Activated CD4-positive, CD25-positive, alpha-beta regulatory T cell treated with anti-CD3 and anti-CD28 coated beads, Interleukin-2, amount 50 U/mL, for 24 hours (primary cell): ENCODE measurements around the gene UBE2N.

Source experiments
- ATAC-seq, 2 donors: fragments of 150-1000 bp; cut with Tn5 transposase; one replicate each; pipeline ENCODE4 v1.10.0; 2021; ENCODE audit warnings: mild to moderate bottlenecking in 1 of 2, moderate library complexity in 1 of 2

The UBE2N gene

GRCh38 chr12:93441617-93442410, at the start of gene UBE2N:
UBE2N (minus strand) TSS chr12:93441947; CDS start chr12:93441884, 63 bp downstream.
- peak; percentile 85 to 88 for ATAC-seq

- ATAC-seq: no peak
Measured at GRCh38 chr12:93484315-93484981, 42.7 kb upstream of the UBE2N start.

- ATAC-seq: no peak
Measured at GRCh38 chr12:93483151-93483807, 41.5 kb upstream of the UBE2N start.

- no peak for ATAC-seq
Measured at GRCh38 chr12:93482721-93483120, 41.0 kb upstream of the UBE2N start.

- no peak for ATAC-seq
Measured at GRCh38 chr12:93476555-93476954, 34.8 kb upstream of the UBE2N start.

- ATAC-seq: no peak
Measured at GRCh38 chr12:93469386-93469785, 27.6 kb upstream of the UBE2N start.

- ATAC-seq: peak; percentile 30 to 36
Measured at GRCh38 chr12:93468008-93468371, 26.2 kb upstream of the UBE2N start.

- ATAC-seq: peak; percentile 93 to 94
Measured at GRCh38 chr12:93467351-93468007, 25.7 kb upstream of the UBE2N start, which contains the start of gene MRPL42. MRPL42 (plus strand) TSS chr12:93467514; CDS start chr12:93469286, 1,772 bp downstream.

GRCh38 chr12:93466625-93467350, 25.0 kb upstream of the UBE2N start:
- ATAC-seq: no peak

- no peak for ATAC-seq
Measured at GRCh38 chr12:93465841-93466240, 24.1 kb upstream of the UBE2N start.

- ATAC-seq: no peak
Measured at GRCh38 chr12:93461503-93461902, 19.8 kb upstream of the UBE2N start.

- no peak for ATAC-seq
Measured at GRCh38 chr12:93460902-93461301, 19.2 kb upstream of the UBE2N start.

GRCh38 chr12:93460003-93460402, 18.3 kb upstream of the UBE2N start:
- ATAC-seq: no peak

GRCh38 chr12:93459097-93459496, 17.4 kb upstream of the UBE2N start:
- no peak for ATAC-seq

GRCh38 chr12:93456077-93456476, 14.3 kb upstream of the UBE2N start:
- no peak for ATAC-seq

GRCh38 chr12:93453633-93454032, 11.9 kb upstream of the UBE2N start:
- no peak for ATAC-seq

GRCh38 chr12:93451423-93452158, 9.8 kb upstream of the UBE2N start:
- no peak for ATAC-seq

GRCh38 chr12:93449277-93449676, 7.5 kb upstream of the UBE2N start:
- ATAC-seq: peak; percentile 53 to 65

- ATAC-seq: no peak
Measured at GRCh38 chr12:93448796-93449195, 7.0 kb upstream of the UBE2N start.

- ATAC-seq: peak; percentile 58 to 65
Measured at GRCh38 chr12:93447555-93448290, 6.0 kb upstream of the UBE2N start.

- ATAC-seq: no peak
Measured at GRCh38 chr12:93443576-93443975, 1.8 kb upstream of the UBE2N start.
